ENCODE data around the gene CBFA2T2.
"Not testable (repeated sequence)": the region's sequence is repeated elsewhere in the genome, so short reads cannot be mapped to it uniquely, and the experiment has no call there.

Gene CBFA2T2

GRCh38 chr20:33508015-33508414, 18.1 kb downstream of the CBFA2T2 start:
- not testable (repeated sequence) for DNase-seq

- DNase-seq, result not testable (repeated sequence)
These were observed 19.2 kb downstream of the CBFA2T2 start for GRCh38 chr20:33509057-33509456.

DNA sequence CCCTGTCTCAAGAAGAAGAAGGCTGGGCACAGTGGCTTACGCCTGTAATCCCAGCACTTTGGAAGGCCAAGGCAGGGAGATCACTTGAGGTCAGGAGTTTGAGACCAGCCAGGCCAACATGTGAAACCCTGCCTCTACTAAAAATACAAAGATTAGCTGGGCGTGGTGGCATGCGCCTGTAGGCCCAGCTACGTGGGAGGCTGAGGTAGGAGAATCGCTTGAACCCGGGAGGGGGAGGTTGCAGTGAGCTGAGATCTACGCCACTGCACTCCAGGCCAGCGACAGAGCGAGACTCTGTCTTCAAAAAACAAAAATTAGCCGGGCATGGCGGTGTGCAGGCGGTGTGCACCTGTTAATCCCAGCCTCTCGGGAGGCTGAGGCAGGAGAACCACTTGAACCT, 22.0 kb downstream of the CBFA2T2 start:
- DNase-seq, result not testable (repeated sequence)

- DNase-seq, result no peak
These were observed 25.8 kb downstream of the CBFA2T2 start for GRCh38 chr20:33515569-33516216.

DNA sequence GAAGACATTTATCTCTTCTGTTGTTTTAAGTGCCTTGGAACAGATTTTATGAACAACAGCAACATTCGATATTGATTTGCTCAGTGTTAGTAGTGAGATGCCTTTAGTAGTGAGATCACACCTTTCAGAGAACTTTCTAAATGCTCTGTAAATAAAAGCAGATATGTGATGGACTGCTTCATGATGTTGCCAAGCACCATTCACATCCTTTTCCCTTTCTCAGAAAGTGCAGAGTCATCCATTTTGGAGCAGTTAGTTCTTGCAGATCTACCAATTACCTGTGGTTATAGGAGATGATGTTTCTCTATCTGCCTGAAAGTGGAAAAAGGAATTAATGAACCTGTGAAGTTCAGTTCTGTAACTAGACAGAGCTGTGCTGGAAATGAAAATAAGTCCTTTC, 27.0 kb downstream of the CBFA2T2 start:
- peak; percentile 83 for DNase-seq

- DNase-seq, result peak; percentile 87
These were observed 28.2 kb downstream of the CBFA2T2 start for GRCh38 chr20:33518071-33518470.

- peak; percentile 99 for DNase-seq
These were observed 31.6 kb downstream of the CBFA2T2 start for GRCh38 chr20:33521461-33521860.

- DNase-seq, result peak; percentile 45
These were observed 32.4 kb downstream of the CBFA2T2 start for GRCh38 chr20:33522256-33522820.

DNA sequence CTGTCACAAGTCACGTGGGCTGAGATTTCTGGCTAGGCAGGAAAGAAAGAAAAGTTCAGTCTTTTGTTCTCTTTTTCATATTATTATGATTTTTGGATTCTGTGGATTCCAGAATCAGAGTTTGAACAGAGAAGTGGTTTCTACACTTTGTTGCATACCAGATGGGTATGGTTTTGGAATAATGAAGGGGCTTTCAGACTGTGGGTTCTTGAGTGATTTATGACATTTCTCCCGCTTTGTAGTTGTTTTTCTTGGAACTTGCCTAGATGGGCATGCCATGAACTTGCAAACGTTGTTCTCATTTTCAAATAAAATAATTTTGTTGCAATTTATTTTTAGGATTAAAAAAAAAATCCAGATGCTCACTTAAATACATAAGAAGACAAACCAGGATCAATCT, 34.4 kb downstream of the CBFA2T2 start:
- no peak for DNase-seq

DNA sequence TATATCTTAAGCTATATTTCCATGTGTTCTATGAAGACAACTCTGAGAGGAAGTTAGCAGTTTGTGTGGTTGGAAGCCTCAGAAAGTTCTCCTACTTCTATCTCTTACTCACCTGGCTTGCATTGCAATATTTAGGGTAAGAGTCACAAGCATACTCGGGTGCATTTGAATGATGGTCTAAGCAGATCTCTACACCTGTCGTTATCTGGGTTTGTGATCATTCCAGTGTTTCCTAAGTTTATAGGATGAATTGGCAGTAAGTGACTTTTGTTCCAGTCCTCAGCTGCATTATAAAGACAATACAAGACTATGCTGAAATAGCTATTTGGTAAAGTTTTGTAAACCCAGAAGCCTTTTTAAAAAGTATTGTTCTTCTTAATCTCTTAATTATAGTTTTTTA, 36.9 kb downstream of the CBFA2T2 start:
- no peak for DNase-seq

GRCh38 chr20:33531047-33531877, 41.4 kb downstream of the CBFA2T2 start:
- DNase-seq, result no peak

DNA sequence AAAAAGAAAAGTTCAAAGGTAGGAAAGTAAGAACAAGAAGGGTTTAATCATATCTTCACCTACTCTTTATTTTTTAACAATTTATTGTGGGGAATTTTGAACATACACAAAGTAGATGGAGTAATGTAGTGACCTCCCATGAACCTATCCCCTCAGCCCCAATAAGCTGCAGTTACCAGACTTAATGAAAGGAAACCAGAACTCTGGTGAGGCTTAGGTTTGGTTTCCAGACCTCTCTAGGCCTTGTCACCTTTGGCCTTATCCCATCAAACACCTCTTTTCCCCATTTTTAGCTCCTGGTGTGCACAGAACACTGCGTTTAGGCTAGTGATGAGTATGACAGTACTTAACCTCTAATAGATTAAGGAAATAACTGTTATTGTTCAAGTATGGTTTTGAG, 42.0 kb downstream of the CBFA2T2 start:
- DNase-seq, result no peak

DNA sequence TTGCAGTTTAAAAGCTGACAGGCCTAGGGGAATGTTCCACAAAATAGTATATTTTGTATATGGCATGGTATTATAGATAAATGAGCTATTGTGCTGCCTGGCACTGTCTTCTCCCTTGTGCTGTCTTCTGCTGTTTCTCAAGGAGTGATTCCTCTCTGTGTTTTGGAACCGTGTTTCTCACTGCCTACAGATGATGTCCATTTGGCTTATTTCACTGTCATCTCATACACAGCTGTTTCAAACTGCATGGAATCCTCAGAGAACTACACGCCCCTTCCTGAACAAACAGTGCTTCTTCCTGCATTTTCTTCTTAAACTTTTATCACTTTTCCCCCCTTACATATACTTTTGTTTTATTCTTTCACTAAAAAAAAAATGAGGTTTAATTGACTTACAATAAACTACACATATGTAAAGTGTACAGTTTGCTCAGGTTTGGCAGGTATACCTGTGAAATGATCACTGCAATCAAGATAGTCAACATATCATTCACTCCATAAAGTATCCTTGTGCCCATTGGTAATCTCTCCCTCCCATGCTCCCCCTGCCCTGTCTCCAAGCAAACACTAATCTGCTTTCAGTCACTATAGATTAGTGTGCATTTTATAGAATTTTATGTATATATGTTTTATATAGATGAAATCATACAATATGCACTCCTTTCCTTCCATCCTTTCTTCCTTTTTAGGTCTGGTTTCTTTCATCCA, 43.0 kb downstream of the CBFA2T2 start:
- peak; percentile 32 for DNase-seq

GRCh38 chr20:33535717-33536116, 45.8 kb downstream of the CBFA2T2 start:
- DNase-seq, result not testable (repeated sequence)

- no peak for DNase-seq
These were observed 47.7 kb downstream of the CBFA2T2 start for GRCh38 chr20:33537608-33538007.

- DNase-seq, result peak; percentile 69
These were observed 49.2 kb downstream of the CBFA2T2 start for GRCh38 chr20:33539129-33539528.

DNA sequence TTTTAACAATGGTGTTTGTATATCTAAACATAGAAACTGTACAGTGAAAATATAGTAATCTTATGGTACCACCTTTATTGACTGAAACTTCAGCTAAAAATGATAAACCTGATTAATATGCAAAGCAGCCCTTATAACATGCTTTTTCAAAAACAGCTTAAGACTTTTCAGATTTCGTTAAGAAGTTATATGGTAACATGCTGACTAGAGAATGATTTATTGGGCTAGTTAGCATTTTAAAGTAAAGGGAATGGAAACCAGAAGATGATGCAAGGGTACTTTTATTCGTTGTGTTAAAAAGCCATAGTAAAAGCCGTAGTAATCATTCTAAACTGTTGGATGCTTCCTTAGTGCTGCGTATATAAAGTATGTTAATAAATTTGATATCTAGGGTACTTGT, 50.5 kb downstream of the CBFA2T2 start:
- DNase-seq, result no peak

GRCh38 chr20:33541074-33541473, 51.2 kb downstream of the CBFA2T2 start:
- DNase-seq, result no peak

GRCh38 chr20:33541797-33542196, 51.9 kb downstream of the CBFA2T2 start:
- DNase-seq, result no peak

DNA sequence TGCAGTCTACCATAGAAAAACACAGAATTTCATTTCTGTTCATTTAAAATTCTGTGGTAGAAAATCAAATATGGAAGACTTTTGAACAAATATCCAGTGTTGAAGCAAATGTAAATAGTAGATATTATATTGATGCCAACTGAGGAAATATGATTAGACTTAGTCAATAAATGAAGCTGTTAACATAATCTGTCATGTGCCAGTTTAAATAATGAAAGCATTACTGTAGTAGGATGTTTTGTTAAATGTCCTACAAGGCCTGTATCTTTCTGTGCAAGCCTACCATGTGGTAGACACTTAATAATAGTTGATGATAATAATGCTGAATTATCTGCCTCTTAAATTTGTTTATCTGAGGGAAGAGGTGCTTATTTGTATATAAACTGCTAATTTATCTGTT, 55.9 kb downstream of the CBFA2T2 start:
- DNase-seq, result no peak

DNA sequence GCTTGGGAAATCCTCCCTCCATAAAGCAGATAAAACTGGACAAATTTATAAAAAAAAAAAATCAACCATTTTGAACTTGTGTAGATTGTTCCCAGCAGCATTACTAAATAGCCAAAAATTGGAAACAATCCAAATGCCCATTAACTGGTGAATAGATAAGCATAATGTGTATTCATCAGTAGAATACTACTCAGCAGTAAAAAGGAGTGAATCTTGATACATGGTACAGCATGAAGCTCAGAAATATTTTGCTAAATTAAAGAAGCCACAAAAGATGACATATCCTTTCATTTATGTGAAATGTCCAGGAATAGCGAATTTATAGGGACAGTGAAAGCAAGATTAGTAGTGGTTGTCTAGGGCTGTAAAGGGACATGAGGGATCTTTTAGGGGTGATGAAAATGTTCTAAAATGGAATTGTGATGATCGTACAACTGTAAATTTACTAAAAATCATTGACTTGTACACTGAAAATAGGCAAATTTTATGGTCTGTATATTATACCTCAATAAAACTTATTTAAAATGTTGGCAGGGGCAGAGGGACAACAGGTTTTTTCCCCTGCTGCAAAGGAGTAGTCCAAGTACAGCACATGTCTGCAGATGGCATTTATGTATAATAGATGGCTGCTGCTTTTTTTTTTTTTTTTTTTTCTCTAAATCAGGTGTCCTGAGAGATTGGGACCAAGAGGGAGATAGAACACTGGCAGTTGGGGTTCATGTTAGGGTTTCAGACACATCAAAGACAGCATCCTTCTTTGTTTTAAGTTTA, 59.5 kb downstream of the CBFA2T2 start:
- DNase-seq, result no peak

- DNase-seq, result no peak
These were observed 61.9 kb downstream of the CBFA2T2 start for GRCh38 chr20:33551778-33552177.

DNA sequence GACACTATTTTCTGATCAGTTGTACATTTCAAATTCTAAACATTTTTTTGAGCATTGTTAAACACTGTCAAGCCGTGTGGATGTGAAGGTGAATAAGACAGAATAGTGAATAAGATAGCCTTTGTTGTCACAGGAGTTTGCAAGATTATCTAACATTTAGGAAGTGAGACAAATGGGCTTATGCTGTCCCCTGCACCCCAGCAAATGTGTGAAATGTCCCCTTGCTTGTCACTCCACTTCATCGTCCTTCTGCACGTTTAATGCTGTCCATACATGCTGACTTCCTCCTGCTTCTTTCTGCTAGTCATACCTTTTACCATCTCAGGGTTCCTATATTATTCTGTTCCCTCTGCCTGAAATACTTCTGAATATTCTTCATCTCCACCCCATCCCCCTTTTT, 62.6 kb downstream of the CBFA2T2 start:
- no peak for DNase-seq
